Osteocyte (in vitro differentiated cells): Measurements from ENCODE around the gene EHMT2. TPM values are rescaled to one million over a fixed set of nuclear protein-coding genes. Genes with fewer than 3 reads are reported as not detected.

ENCODE experiments used
- DNase-seq: peaks from one replicate; pipeline ENCODE4 v3.0.0; 2021; ENCODE audit warnings: mixed read lengths; ENCODE audit not compliant: unreplicated experiment; ENCODE audit errors: extremely low spot score
- H3K27ac Mint-ChIP-seq: one replicate; pipeline ENCODE4 v1.8.0; 2021; ENCODE audit warnings: mild to moderate bottlenecking, mixed read lengths; ENCODE audit not compliant: unreplicated experiment
- H3K27me3 Mint-ChIP-seq: one replicate; pipeline ENCODE4 v1.8.0; 2021; ENCODE audit warnings: mixed read lengths; ENCODE audit not compliant: unreplicated experiment
- H3K36me3 Mint-ChIP-seq: one replicate; pipeline ENCODE4 v1.8.0; 2021; ENCODE audit warnings: mixed read lengths; ENCODE audit not compliant: unreplicated experiment
- H3K4me1 Mint-ChIP-seq: one replicate; pipeline ENCODE4 v1.8.0; 2021; ENCODE audit warnings: mixed read lengths; ENCODE audit not compliant: unreplicated experiment
- H3K4me3 Mint-ChIP-seq: one replicate; pipeline ENCODE4 v1.8.0; 2021; ENCODE audit warnings: mild to moderate bottlenecking, moderate library complexity, mixed read lengths; ENCODE audit not compliant: unreplicated experiment
- H3K9me3 Mint-ChIP-seq: one replicate; pipeline ENCODE4 v1.8.0; 2021; ENCODE audit warnings: mixed read lengths; ENCODE audit not compliant: unreplicated experiment
- total RNA-seq: library from RNA; stranded (reverse); gene quantifications from 2 replicates; pipeline ENCODE4 v1.2.1, GENCODE V29; 2021
- TF ChIP-seq, protein P1 (sequence below): fragments of 200-600 bp; sonication (generic); IDR thresholded peaks from 2 replicates; pipeline ENCODE4 v1.5.0; 2021; ENCODE audit warnings: antibody characterized with exemption, mild to moderate bottlenecking, moderate library complexity

The EHMT2 gene
- total RNA-seq, 1 donor from 2014 or later: 62.4 TPM

DNA sequence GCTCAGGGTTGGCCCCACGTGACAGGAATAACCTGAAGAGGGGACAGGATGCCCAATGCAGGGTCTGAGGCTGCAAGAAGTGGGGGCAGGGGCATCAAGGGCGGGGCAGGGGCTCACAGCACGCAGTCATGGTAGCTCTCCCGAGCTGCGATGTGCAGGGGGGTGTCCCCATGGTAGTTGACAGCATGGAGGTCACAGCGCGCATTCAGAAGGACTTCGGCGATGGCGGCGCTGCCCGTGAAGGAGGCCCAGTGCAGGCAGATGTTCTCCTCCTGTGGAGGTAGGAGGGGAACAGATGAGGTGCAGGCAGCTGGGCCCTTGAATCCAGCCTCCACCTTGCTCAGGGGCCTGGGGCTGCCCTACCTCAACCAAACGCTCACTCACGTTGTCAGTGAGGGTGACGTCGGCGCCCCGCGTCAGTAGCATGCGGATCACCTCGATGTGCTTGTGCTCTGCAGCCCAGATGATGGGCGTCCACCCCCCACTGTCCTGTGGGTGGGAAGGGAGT is 12.9 kb downstream of the EHMT2 start:
- H3K4me3 Mint-ChIP-seq: no peak overlapping the region
- H3K36me3 Mint-ChIP-seq: peaks cover 35% of the 10 kb centered on the region
- TF ChIP-seq, protein P1, sequence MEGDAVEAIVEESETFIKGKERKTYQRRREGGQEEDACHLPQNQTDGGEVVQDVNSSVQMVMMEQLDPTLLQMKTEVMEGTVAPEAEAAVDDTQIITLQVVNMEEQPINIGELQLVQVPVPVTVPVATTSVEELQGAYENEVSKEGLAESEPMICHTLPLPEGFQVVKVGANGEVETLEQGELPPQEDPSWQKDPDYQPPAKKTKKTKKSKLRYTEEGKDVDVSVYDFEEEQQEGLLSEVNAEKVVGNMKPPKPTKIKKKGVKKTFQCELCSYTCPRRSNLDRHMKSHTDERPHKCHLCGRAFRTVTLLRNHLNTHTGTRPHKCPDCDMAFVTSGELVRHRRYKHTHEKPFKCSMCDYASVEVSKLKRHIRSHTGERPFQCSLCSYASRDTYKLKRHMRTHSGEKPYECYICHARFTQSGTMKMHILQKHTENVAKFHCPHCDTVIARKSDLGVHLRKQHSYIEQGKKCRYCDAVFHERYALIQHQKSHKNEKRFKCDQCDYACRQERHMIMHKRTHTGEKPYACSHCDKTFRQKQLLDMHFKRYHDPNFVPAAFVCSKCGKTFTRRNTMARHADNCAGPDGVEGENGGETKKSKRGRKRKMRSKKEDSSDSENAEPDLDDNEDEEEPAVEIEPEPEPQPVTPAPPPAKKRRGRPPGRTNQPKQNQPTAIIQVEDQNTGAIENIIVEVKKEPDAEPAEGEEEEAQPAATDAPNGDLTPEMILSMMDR: no peak
- DNase-seq: no peak
- no peak overlapping the region for H3K27ac Mint-ChIP-seq
- H3K9me3 Mint-ChIP-seq: no peaks in the 10 kb centered on the region
- no peaks in the 10 kb centered on the region for H3K27me3 Mint-ChIP-seq
- peaks cover 5% of the 10 kb centered on the region for H3K4me1 Mint-ChIP-seq

DNA sequence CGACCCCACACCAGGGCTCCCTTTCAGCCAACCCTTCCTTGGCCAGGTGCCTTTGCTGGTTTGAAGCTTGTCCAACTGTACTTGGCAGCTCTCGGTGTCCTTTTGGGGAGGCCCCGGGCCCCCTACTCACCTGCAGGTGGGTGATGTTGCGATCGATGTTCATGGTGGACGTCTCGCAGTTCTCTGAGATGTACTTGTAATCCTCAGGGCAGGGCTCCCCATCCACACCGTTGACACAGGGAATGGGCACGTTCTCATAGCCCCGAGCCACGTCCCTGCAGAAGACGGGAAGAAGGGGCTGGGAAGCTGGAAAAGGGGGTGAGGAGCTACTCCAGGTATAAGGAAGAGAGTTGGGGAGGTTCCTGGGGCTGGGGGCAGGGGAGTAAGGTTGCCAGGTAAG is 13.8 kb downstream of the EHMT2 start:
- Mint-ChIP-seq H3K36me3 (peaks cover 33% of the 10 kb centered on the region), H3K4me3 (no peak overlapping the region)
- DNase-seq: no peak

DNA sequence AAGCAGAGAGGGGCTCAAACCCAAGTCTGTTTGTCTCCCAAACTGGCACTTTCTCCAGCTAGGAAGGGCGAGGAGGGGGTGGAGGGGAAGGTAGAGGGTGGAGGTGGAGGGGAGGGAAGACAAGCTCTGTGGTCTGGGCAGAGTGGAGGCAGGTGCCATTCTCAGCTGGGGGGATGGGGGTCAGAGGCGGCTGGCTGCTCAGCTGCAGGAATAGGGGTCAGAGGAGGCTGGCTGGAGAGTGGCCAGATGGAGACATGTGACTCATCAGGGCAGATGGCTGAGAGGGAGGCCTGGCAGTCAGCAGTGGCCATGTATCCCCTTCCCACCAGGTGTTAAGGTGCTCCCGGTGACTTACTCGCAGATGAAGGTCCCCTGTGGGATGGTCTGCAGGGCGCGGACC is 15.2 kb downstream of the EHMT2 start:
- no peak for DNase-seq
- Mint-ChIP-seq H3K9me3 (no peaks in the 10 kb centered on the region), H3K27me3 (no peaks in the 10 kb centered on the region), H3K36me3 (peaks cover 32% of the 10 kb centered on the region), H3K4me3 (no peak overlapping the region), H3K27ac (no peak overlapping the region), H3K4me1 (peaks cover 5% of the 10 kb centered on the region)
- TF ChIP-seq, protein P1: no peak

More for the DNA sequence above, 13.8 kb downstream of the EHMT2 start:
- H3K9me3 Mint-ChIP-seq: no peaks in the 10 kb centered on the region
- H3K27me3 Mint-ChIP-seq: no peaks in the 10 kb centered on the region
- peaks cover 5% of the 10 kb centered on the region for H3K4me1 Mint-ChIP-seq
- H3K27ac Mint-ChIP-seq: no peak overlapping the region
- TF ChIP-seq, protein P1: no peak

DNA sequence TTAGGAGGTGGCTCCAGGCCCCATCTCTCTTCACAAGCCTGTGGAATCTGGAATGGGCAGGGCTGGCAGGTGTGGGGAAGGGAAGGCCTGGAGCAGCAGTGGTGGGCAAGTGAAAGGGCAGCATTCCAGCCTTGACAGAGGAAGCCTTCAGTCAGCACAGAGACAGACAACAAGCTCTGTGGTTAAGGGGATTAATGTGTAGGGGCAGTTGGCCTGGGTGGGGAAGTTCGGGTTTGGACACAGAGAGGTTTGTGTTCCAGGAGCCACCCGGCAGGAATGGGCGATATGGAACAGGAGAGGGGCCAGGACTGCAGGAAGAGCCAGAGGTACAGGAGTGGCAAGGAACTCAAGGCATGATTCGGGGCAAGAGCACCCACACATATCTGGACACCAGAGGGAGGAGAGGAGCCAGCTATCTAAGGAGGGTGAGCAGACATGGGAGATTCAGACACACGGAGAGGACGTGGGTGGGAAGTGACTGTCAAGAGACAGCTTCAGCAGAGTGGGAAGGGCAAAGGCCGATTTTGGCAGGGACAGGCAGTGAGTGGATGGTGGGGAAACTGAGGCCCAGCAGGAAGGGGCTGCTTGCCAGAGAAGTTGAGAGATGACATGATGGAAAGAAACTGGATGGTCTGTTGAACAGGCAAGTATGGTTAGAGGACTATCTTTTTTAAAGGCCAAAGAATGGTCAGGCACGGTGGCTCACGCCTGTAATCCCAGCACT is 16.2 kb downstream of the EHMT2 start:
- Mint-ChIP-seq H3K4me3 (no peak overlapping the region), H3K36me3 (peaks cover 31% of the 10 kb centered on the region), H3K4me1 (peaks cover 5% of the 10 kb centered on the region), H3K27me3 (no peaks in the 10 kb centered on the region), H3K27ac (no peak overlapping the region), H3K9me3 (no peaks in the 10 kb centered on the region)
- TF ChIP-seq, protein P1: no peak
- no peak for DNase-seq

DNA sequence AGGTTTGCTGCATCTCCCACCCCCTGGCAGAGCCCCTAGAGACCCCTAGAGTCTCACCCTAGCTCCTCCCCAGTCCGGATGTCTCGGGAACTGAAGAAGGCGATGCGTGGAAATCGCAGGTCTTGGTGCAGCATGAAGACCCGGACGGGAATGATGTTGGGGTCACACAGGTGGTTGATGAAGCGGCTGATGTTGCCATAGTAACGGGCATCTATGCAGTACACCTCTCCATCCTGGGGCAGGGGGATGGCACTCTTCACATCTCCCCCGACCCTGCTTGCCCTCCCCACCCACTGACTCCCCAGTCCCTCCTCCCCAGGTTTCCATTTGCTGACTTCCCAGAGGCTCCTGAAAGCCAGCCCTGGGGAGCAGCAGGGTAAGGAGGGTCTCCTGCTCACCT is 16.9 kb downstream of the EHMT2 start:
- Mint-ChIP-seq H3K27ac (no peak overlapping the region), H3K27me3 (no peaks in the 10 kb centered on the region), H3K36me3 (peaks cover 25% of the 10 kb centered on the region), H3K4me3 (no peak overlapping the region), H3K9me3 (no peaks in the 10 kb centered on the region), H3K4me1 (peaks cover 5% of the 10 kb centered on the region)
- no peak for DNase-seq
- TF ChIP-seq, protein P1: no peak
